NK-92 treated with Interleukin-12 subunit alpha and Interleukin-12 subunit beta, amount 100 ng/mL, for 24 hours (cell line): ENCODE measurements around the gene USP25.

Experiments used
- DNase-seq: peaks from one replicate; lab custom pipeline; 2025; lab: John Stamatoyannopoulos, UW

The USP25 gene, protein sequence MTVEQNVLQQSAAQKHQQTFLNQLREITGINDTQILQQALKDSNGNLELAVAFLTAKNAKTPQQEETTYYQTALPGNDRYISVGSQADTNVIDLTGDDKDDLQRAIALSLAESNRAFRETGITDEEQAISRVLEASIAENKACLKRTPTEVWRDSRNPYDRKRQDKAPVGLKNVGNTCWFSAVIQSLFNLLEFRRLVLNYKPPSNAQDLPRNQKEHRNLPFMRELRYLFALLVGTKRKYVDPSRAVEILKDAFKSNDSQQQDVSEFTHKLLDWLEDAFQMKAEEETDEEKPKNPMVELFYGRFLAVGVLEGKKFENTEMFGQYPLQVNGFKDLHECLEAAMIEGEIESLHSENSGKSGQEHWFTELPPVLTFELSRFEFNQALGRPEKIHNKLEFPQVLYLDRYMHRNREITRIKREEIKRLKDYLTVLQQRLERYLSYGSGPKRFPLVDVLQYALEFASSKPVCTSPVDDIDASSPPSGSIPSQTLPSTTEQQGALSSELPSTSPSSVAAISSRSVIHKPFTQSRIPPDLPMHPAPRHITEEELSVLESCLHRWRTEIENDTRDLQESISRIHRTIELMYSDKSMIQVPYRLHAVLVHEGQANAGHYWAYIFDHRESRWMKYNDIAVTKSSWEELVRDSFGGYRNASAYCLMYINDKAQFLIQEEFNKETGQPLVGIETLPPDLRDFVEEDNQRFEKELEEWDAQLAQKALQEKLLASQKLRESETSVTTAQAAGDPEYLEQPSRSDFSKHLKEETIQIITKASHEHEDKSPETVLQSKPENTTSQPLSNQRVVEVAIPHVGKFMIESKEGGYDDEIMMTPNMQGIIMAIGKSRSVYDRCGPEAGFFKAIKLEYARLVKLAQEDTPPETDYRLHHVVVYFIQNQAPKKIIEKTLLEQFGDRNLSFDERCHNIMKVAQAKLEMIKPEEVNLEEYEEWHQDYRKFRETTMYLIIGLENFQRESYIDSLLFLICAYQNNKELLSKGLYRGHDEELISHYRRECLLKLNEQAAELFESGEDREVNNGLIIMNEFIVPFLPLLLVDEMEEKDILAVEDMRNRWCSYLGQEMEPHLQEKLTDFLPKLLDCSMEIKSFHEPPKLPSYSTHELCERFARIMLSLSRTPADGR

GRCh38 chr21:15729674-15730483 lies at the start of gene USP25:
TSS of gene USP25 (plus strand) at chr21:15729982. CDS start at chr21:15730394, 412 bp downstream.
- DNase-seq, result peak; percentile 88

DNA sequence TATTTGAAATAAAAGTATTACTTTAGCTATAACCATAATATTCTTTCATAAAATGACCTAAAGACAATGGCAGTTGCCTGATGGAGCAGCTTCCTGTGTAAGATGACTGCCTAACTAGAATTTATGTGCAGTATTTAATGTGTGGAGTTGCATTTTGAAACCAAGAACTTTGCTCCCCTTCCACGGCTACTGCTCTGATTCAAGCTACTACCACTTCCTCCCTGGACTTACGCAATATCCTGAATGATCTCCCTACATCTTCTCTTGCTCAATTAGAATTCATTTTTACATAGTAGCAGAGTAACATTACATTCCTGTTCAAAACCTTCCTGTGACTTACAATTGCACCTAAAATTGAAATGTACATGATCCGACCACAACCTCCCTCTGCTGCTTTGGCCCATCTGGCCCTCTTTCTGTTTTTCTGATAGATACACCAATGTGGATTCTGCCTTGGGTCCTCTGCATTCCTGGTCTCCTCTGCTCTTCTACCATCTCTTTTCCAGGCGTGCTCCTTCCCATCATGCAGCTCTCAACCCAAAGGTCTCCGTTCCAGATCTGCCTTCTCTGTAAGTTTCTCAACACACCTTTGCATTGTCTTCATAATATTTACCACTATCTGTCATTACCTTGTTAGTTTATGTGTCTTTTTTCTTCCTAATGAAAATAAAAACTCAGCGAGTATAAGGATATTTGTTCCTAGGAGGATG lies 47.4 kb upstream of the USP25 start:
- peak; percentile 17 for DNase-seq

DNA sequence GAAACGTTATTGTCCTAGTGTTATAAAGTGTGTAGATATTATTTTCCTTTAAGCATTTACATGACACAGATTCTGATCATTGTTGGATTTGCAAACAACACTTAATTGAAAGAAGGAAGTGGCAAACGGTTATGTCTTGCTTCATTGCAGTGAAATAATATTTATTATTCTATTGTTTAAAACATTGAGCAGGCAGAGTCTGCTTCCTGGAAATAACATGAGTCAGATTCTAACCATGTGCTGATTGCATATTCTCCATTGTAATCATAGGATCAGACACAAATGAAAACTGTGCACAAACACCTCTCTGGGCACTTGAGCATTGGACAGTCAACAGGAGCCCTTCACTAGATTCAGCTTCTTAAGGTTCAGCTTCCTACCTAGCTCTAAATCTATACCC lies 46.8 kb upstream of the USP25 start:
- no peak for DNase-seq

GRCh38 chr21:15686506-15686905 lies 43.3 kb upstream of the USP25 start:
- DNase-seq, result no peak

- DNase-seq, result no peak
These were observed 42.6 kb upstream of the USP25 start for GRCh38 chr21:15687208-15687607.

- no peak for DNase-seq
These were observed 41.8 kb upstream of the USP25 start for GRCh38 chr21:15688016-15688415.

DNA sequence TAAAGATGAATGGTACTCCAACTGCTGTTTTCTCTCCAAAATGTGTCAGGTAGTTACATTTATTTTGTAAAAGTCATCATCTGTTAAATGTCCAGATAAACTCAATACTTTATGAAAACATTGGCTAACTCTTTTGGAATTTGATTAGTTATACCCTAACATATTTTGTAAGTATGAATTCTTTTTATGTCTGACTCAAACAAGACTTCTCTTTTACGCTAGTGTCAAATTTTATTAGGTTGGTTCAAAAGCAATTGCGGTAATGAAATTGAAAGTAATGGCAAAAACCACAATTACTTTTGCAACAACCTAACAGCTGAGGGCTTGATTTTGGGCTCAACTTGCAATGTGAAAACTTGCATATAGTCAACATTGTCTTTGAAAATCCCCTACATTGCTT lies 41.0 kb upstream of the USP25 start:
- DNase-seq, result no peak

- DNase-seq, result no peak
These were observed 37.1 kb upstream of the USP25 start for GRCh38 chr21:15692711-15693110.

- DNase-seq, result no peak
These were observed 34.5 kb upstream of the USP25 start for GRCh38 chr21:15695241-15695640.

DNA sequence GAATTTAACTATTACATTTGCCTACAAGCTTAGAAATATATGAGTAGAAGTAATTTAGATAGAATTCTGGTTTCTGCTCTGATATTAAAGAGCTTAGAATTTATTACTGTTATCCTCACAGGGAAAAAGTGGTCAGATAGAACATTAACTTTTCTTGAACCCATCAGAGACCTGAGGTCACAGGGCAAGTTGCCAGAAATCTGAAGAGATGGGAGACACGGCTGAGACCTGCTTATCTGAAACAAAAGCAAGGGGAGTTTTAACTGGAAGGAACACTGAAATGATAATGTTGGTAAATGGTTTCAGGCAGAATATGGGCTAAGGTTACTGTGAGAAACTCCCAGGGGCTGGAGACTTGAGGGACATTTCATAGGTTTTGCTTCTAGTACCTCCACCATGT lies 28.0 kb upstream of the USP25 start:
- DNase-seq, result no peak

- DNase-seq, result no peak
These were observed 25.9 kb upstream of the USP25 start for GRCh38 chr21:15703932-15704331.

DNA sequence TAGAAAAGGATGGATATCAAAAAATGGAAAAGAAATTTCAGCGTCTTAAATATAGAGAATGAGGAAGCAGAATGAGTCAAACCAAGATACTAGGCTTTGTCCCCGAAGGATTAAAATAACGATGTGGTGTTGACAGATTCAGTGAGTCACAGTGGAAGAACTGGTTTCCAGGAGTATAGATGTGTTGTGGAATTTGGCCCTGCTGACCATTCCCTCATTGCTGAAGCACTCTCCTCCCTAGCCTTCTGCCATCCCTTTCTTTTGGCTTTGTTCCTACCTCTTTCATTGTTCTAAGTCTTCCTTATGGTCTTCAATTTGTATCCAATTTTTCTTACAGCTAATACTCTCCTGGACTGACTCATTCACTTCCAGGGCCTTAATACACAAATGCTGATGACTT lies 23.1 kb upstream of the USP25 start:
- no peak for DNase-seq

- no peak for DNase-seq
These were observed 16.4 kb upstream of the USP25 start for GRCh38 chr21:15713412-15713811.

GRCh38 chr21:15718711-15719110 lies 11.1 kb upstream of the USP25 start:
- no peak for DNase-seq

DNA sequence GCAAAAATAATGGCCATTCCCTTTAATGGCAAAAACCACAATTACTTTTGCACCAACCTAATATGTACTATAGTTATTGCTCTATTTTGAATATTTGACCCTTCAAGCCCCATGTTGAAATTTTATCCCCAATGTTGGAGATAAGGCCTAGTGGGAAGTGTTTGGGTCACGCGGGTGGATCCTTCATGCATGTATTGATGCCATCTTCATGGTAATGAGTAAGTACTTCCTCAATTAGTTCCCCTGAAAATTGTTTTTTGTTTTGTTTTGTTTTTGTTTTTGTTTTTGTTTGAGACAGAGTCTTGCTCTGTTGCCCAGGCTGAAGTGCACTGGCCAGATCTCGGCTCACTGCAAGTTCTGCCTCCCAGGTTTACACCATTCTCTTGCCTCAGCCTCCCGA lies 9.8 kb upstream of the USP25 start:
- no peak for DNase-seq

- no peak for DNase-seq
These were observed 7.0 kb upstream of the USP25 start for GRCh38 chr21:15722591-15723324.

DNA sequence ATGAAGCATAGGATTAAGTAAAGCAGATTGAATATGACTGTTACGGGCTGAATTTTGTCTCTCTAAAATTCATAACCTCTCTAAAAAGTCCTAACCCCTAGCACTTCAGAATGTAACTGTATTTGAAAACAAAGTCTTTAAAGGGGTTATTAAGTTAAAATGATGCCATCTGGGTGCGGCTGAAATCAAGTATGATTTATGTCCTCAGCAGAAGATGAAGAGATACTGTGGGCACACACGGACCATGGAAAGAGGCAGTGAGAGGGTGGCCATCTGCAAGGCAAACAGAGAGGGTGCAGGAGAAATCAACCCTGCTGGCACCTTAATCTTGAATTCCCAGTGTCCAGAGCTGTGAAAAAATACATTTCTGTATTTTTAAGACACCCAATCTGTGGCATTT lies 3.8 kb upstream of the USP25 start:
- no peak for DNase-seq

DNA sequence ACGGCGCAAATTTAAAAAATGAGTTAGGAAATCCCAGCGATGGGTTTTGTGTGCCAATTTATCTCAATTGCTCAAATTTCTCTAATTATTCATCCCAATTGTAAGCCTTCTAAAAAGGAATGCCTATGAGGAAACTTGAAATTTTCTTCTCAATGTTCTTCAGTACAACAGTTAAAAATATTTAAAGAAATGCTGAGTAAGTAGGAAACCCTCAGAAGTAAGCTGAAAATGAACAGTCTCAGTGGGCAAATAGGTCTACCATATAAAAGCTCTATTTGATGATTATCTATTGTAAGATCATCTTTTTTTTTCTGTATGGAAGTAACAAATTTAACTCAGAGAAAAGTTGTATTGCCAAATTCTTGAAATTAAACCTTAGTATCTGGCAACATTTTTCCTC lies 1.7 kb upstream of the USP25 start:
- DNase-seq, result no peak

DNA sequence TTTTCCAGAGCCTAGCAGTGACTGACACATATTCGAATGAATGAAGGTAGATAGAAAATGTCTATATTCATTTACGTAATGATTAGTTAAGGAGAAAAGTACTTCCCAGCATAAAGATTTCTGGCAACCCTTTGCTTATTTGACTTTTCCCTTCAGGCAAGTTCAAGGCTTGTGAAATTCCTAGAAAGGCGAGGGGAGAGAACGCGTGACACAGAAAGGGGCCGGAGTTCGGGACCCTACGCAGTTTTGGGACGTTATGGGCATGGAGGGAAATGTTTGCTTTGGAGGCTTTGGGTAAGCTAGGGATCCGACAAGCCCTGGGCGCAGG lies 472 bp upstream of the USP25 start:
- DNase-seq, result no peak

GRCh38 chr21:15730484-15731242 lies 881 bp downstream of the USP25 start:
- DNase-seq, result no peak
